Mucosa of rectum (tissue), 2 donors: ENCODE data around the gene VSIG1.

Experiments used
- H3K27ac ChIP-seq, 2 donors: one replicate each; pipeline ENCODE4 v1.7.0; 2013; ENCODE audit warnings: inconsistent platforms in 2 of 2, low read depth in 2 of 2, low read length in 2 of 2
- H3K27me3 ChIP-seq, 2 donors: one replicate each; pipeline ENCODE4 v1.7.0; 2013; ENCODE audit warnings: low read length in 2 of 2; ENCODE audit not compliant: control insufficient read depth in 2 of 2, insufficient read depth in 2 of 2
- H3K36me3 ChIP-seq, 2 donors: one replicate each; pipeline ENCODE4 v1.7.0; 2013; ENCODE audit warnings: low read length in 2 of 2; ENCODE audit not compliant: control insufficient read depth in 2 of 2, insufficient read depth in 2 of 2
- H3K4me1 ChIP-seq, 2 donors: one replicate each; pipeline ENCODE4 v1.7.0; 2013; ENCODE audit warnings: low read length in 2 of 2, mild to moderate bottlenecking in 1 of 2; ENCODE audit not compliant: control insufficient read depth in 2 of 2, insufficient read depth in 2 of 2
- H3K4me3 ChIP-seq, 2 donors: one replicate each; pipeline ENCODE4 v1.7.0; 2013; ENCODE audit warnings: low read length in 2 of 2
- H3K9ac ChIP-seq, 2 donors: one replicate each; pipeline ENCODE4 v1.7.0; 2013; ENCODE audit warnings: low read length in 2 of 2, low read depth in 1 of 2, mild to moderate bottlenecking in 1 of 2
- H3K9me3 ChIP-seq, 2 donors: one replicate each; pipeline ENCODE4 v1.7.0; 2013; ENCODE audit warnings: low read length in 2 of 2; ENCODE audit not compliant: control insufficient read depth in 2 of 2
- donor health status: healthy.
- donor health status: Normal muscosa, but diverticular disease.

The VSIG1 gene

GRCh38 chrX:108044554-108045256 is at the start of gene VSIG1:
Gene VSIG1, plus strand, starts transcription at chrX:108045065. Its CDS starts 66 bp downstream, at chrX:108045131.
- no peaks in the 10 kb centered on the region for H3K4me1 ChIP-seq
- peaks cover 0 to 11% of the 10 kb centered on the region in 2 donors for H3K27me3 ChIP-seq
- H3K36me3 ChIP-seq: no peaks in the 10 kb centered on the region
- no peak within 1 kb of the TSS for H3K27ac ChIP-seq
- no peak within 1 kb of the TSS for H3K9ac ChIP-seq
- no peak within 1 kb of the TSS for H3K4me3 ChIP-seq
- no peaks in the 10 kb centered on the region for H3K9me3 ChIP-seq

GRCh38 chrX:107996124-107996523 is 48.7 kb upstream of the VSIG1 start:
- Histone ChIP-seq H3K36me3 (no peaks in the 10 kb centered on the region), H3K9ac (no peak overlapping the region), H3K9me3 (peaks cover 0 to 2% of the 10 kb centered on the region in 2 donors), H3K27me3 (no peaks in the 10 kb centered on the region), H3K4me1 (no peaks in the 10 kb centered on the region), H3K27ac (no peak overlapping the region), H3K4me3 (no peak overlapping the region)

GRCh38 chrX:108000751-108001150 is 44.1 kb upstream of the VSIG1 start:
- no peak overlapping the region for H3K27ac ChIP-seq
- no peaks in the 10 kb centered on the region for H3K4me1 ChIP-seq
- H3K9me3 ChIP-seq: peaks cover 0 to 2% of the 10 kb centered on the region in 2 donors
- H3K9ac ChIP-seq: no peak overlapping the region
- H3K36me3 ChIP-seq: no peaks in the 10 kb centered on the region
- no peak overlapping the region for H3K4me3 ChIP-seq
- no peaks in the 10 kb centered on the region for H3K27me3 ChIP-seq

DNA sequence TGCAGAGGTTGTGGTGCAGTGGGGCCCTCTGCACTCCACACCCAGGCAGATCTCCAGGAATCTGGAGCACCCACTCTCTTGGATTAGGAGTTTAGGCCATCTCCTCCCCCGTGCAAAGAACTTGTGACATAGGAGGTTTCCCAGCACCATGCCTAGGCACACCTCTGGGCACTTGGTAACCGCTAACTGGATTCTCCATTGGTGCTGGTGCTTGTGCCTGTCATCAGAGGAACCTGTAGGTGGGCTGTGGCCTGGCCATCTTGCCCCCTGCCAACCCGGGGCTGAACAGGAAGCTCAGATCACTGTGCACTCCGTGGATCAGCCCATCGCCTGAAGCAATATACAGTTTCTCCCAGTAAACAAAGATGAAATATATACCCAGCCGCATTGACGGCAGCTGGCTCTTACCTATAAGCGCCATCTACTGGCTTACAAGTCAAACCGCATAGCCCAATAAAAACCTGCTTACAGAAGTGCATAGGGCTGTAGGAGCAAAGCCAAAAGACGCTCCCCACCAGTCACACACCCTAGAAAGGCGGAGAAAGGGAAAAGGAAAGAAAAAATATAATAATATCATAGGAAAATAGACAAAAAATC is 43.5 kb upstream of the VSIG1 start:
- H3K4me1 ChIP-seq: no peaks in the 10 kb centered on the region
- H3K27me3 ChIP-seq: no peaks in the 10 kb centered on the region
- peaks cover 0 to 2% of the 10 kb centered on the region in 2 donors for H3K9me3 ChIP-seq
- no peak overlapping the region for H3K9ac ChIP-seq
- no peaks in the 10 kb centered on the region for H3K36me3 ChIP-seq
- no peak overlapping the region for H3K4me3 ChIP-seq
- no peak overlapping the region for H3K27ac ChIP-seq

DNA sequence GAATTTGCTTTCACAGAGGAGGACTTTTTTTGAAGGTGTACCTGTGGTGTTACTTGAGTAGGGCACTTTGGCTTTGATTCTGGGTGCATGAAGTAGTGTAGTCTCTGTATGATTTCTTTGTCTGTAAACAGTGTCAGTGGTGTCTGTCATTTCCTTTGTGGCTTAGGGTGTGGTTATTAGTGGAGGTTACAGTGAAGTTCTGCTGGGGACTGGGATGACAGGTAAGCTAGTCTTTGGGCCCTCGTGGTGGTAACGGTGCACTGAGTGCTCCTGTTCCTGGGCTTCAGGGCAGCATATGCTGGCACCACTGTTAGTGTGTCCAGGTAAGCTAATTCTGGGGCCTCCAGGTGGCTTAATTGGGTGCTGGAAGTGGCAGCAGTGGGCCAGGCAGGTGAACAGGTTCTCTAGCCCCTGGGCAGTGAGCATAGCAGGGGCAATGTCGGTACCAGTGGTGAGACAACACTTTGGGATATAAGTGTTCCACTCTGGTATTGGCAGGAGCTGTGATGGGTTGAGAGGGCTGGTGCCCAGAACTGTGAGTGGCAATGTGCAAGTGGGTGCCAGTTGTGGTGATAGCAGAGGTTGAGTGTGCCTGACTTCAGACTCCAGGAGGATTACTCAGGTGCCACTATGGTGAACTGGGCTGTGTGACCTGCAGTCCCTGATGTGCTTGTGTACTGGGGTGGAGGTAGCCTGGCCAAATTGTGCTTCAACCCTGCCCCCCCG is 26.0 kb upstream of the VSIG1 start:
- no peak overlapping the region for H3K27ac ChIP-seq
- no peaks in the 10 kb centered on the region for H3K9me3 ChIP-seq
- H3K9ac ChIP-seq: no peak overlapping the region
- no peaks in the 10 kb centered on the region for H3K4me1 ChIP-seq
- H3K4me3 ChIP-seq: no peak overlapping the region
- H3K27me3 ChIP-seq: no peaks in the 10 kb centered on the region
- H3K36me3 ChIP-seq: no peaks in the 10 kb centered on the region

DNA sequence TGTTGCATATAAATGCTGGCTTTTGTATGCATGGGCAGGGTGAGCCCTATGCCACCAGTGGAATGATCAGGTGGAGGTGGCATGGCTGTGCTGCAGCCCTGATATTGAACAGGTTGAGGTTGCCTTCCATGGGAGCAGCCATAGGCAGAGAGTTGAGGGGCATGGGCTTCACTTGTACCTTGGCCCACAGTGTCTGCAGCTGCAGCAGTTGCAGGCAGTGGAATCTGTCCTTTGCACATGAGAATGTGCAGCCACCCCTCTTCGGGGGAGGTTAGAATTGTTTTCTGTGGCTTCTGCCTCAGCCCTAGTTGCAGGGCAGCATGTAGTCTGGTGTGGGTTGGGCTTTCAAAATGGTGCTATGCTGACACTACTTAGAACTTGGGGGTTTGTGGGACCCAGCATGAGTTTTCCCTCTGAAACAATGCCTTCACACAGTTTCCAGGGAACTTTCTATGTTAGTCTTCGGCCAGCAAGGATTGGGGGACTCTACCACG is 25.4 kb upstream of the VSIG1 start:
- no peaks in the 10 kb centered on the region for H3K27me3 ChIP-seq
- no peak overlapping the region for H3K4me3 ChIP-seq
- no peaks in the 10 kb centered on the region for H3K36me3 ChIP-seq
- no peaks in the 10 kb centered on the region for H3K9me3 ChIP-seq
- H3K9ac ChIP-seq: no peak overlapping the region
- no peaks in the 10 kb centered on the region for H3K4me1 ChIP-seq
- H3K27ac ChIP-seq: no peak overlapping the region

DNA sequence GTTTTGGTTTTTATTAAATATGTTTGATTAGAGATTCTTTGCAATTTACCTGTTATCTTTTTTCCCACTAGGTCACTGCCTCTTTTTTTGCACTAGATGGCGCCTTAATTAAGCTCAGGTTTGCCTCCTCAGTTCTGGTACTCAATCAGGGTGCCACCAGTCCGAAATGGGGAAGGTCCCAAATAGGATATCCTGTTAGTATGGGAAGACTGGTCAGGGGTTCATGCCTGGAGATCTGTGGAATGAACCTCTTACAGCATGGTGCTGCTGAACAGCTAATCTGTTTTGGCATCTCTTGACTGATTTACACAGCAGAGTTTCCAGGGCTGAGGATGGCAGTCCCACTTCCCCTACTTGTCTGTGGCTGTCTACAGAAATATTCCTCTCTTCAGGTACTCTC is 24.2 kb upstream of the VSIG1 start:
- Histone ChIP-seq H3K9me3 (no peaks in the 10 kb centered on the region), H3K36me3 (no peaks in the 10 kb centered on the region), H3K27me3 (no peaks in the 10 kb centered on the region), H3K4me3 (no peak overlapping the region), H3K9ac (no peak overlapping the region), H3K27ac (no peak overlapping the region), H3K4me1 (no peaks in the 10 kb centered on the region)

DNA sequence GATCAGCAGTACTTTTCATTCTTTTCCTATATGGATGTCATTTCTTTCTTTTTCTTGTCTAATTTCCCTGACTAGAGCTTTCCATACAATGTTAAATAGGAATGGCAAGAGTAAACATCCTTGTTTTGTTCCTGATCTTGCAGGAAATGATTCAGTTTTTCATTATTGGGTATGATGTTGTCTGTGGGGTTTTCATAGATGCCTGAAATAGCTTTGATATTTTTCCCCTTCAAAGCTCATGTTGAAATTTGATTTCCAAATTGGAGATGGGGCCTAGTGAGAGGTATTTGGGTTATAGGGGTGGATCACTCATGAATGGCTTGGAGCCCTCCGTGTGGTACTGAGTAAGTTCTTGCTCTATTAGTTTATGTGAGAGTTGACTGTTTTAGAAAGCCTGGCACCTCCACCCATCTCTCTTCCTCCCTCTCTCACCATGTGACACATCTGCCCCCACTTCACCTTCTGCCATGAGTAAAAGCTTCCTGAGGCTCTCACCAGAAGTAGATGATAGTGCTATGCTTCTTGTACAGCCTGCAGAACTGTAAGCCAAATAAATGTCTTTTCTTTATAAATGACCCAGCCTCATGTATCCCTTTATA is 22.3 kb upstream of the VSIG1 start:
- Histone ChIP-seq H3K9ac (no peak overlapping the region), H3K9me3 (no peaks in the 10 kb centered on the region), H3K36me3 (no peaks in the 10 kb centered on the region), H3K27ac (no peak overlapping the region), H3K27me3 (peaks cover 0 to 2% of the 10 kb centered on the region in 2 donors), H3K4me1 (peaks cover 0 to 2% of the 10 kb centered on the region in 2 donors), H3K4me3 (no peak overlapping the region)

- no peaks in the 10 kb centered on the region for H3K36me3 ChIP-seq
- peaks cover 0 to 2% of the 10 kb centered on the region in 2 donors for H3K4me1 ChIP-seq
- H3K4me3 ChIP-seq: no peak overlapping the region
- no peak overlapping the region for H3K9ac ChIP-seq
- H3K27ac ChIP-seq: no peak overlapping the region
- H3K27me3 ChIP-seq: peaks cover 2% of the 10 kb centered on the region in 2 donors
- H3K9me3 ChIP-seq: no peaks in the 10 kb centered on the region
Measured at GRCh38 chrX:108025376-108025775, 19.5 kb upstream of the VSIG1 start.
